H9 (cell line): ENCODE results near the gene TRPV6. TPM values are rescaled to one million over a fixed set of nuclear protein-coding genes. Genes with fewer than 3 reads are reported as not detected.

ENCODE experiments used
- DNase-seq: peaks from one replicate; pipeline ENCODE4 v3.0.0-alpha.2; 2017
- H2AFZ ChIP-seq: one replicate; pipeline ENCODE4 v1.6.1; 2013; ENCODE audit warnings: mild to moderate bottlenecking, low read length, control low read depth, moderate library complexity
- H2AK5ac ChIP-seq: 2 replicates; pipeline ENCODE4 v1.6.1; 2013; ENCODE audit warnings: low read length, control low read depth, mixed read lengths; ENCODE audit not compliant: insufficient read length
- H2BK120ac ChIP-seq: one replicate; pipeline ENCODE4 v1.6.1; 2013; ENCODE audit warnings: low read depth, mild to moderate bottlenecking, low read length, control low read depth, inconsistent platforms; ENCODE audit not compliant: poor library complexity, severe bottlenecking
- H2BK12ac ChIP-seq: 2 replicates; pipeline ENCODE4 v1.6.1; 2013; ENCODE audit warnings: low read length, control low read depth, mixed read lengths, low read depth; ENCODE audit not compliant: insufficient read length
- H2BK15ac ChIP-seq: 2 replicates; pipeline ENCODE4 v1.6.1; 2013; ENCODE audit warnings: low read depth, low read length, control low read depth
- H2BK20ac ChIP-seq: one replicate; pipeline ENCODE4 v1.6.1; 2013; ENCODE audit warnings: low read depth, mild to moderate bottlenecking, low read length, control low read depth, inconsistent platforms; ENCODE audit not compliant: poor library complexity, severe bottlenecking
- H2BK5ac ChIP-seq: 2 replicates; pipeline ENCODE4 v1.6.1; 2013; ENCODE audit warnings: low read length, control low read depth, mixed read lengths; ENCODE audit not compliant: insufficient read length
- H3K14ac ChIP-seq: 2 replicates; pipeline ENCODE4 v1.6.1; 2013; ENCODE audit warnings: low read length, control low read depth; ENCODE audit not compliant: insufficient read depth
- H3K18ac ChIP-seq: 2 replicates; pipeline ENCODE4 v1.6.1; 2013; ENCODE audit warnings: low read depth, mild to moderate bottlenecking, mixed read lengths, low read length, control low read depth; ENCODE audit not compliant: insufficient read length
- H3K23ac ChIP-seq: 2 replicates; pipeline ENCODE4 v1.6.1; 2013; ENCODE audit warnings: low read length, control low read depth, mixed read lengths, low read depth; ENCODE audit not compliant: insufficient read length
- H3K23me2 ChIP-seq: 2 replicates; pipeline ENCODE4 v1.6.1; 2013; ENCODE audit warnings: low read depth, mild to moderate bottlenecking, mixed read lengths, low read length, control low read depth; ENCODE audit not compliant: insufficient read length, poor library complexity, severe bottlenecking
- H3K27ac ChIP-seq: 2 replicates; pipeline ENCODE4 v1.5.1; 2013; ENCODE audit warnings: low read length, control low read depth, mixed read lengths, low read depth; ENCODE audit not compliant: insufficient read length
- H3K27me3 ChIP-seq: 2 replicates; pipeline ENCODE4 v1.6.1; 2013; ENCODE audit warnings: low read length, control low read depth, inconsistent platforms; ENCODE audit not compliant: insufficient read depth
- H3K4ac ChIP-seq: 2 replicates; pipeline ENCODE4 v1.6.1; 2013; ENCODE audit warnings: low read depth, mild to moderate bottlenecking, control low read depth, inconsistent platforms, low read length, moderate library complexity
- H3K4me1 ChIP-seq: 2 replicates; pipeline ENCODE4 v1.6.1; 2013; ENCODE audit warnings: low read length, control low read depth, inconsistent platforms; ENCODE audit not compliant: insufficient read depth
- H3K4me2 ChIP-seq: 2 replicates; pipeline ENCODE4 v1.6.1; 2013; ENCODE audit warnings: low read length, control low read depth, mixed read lengths; ENCODE audit not compliant: insufficient read length, insufficient read depth
- H3K56ac ChIP-seq: 2 replicates; pipeline ENCODE4 v1.6.1; 2013; ENCODE audit warnings: low read depth, mild to moderate bottlenecking, mixed read lengths, low read length, control low read depth; ENCODE audit not compliant: insufficient read length
- H3K79me1 ChIP-seq: 2 replicates; pipeline ENCODE4 v1.6.1; 2013; ENCODE audit warnings: low read depth, mild to moderate bottlenecking, moderate library complexity, low read length, control low read depth, inconsistent platforms; ENCODE audit not compliant: insufficient read depth, poor library complexity, severe bottlenecking
- H3K79me2 ChIP-seq: 2 replicates; pipeline ENCODE4 v1.6.1; 2013; ENCODE audit warnings: low read length, control low read depth, inconsistent platforms; ENCODE audit not compliant: insufficient read depth
- H3K9ac ChIP-seq: 2 replicates; pipeline ENCODE4 v1.6.1; 2013; ENCODE audit warnings: low read length, control low read depth, mixed read lengths; ENCODE audit not compliant: insufficient read length; ENCODE audit errors: extremely low read depth
- H3K9me3 ChIP-seq: one replicate; pipeline ENCODE4 v1.6.1; 2013; ENCODE audit warnings: low read depth, low read length, inconsistent platforms; ENCODE audit not compliant: control insufficient read depth
- H3T11ph ChIP-seq: one replicate; pipeline ENCODE4 v1.6.1; 2013; ENCODE audit warnings: mild to moderate bottlenecking, low read length, control low read depth, inconsistent platforms
- H4K20me1 ChIP-seq: one replicate; pipeline ENCODE4 v1.6.1; 2013; ENCODE audit not compliant: control insufficient read depth, insufficient read length, insufficient read depth
- H4K5ac ChIP-seq: 2 replicates; pipeline ENCODE4 v1.6.1; 2013; ENCODE audit warnings: low read depth, mild to moderate bottlenecking, mixed read lengths, low read length, control low read depth; ENCODE audit not compliant: insufficient read length
- H4K8ac ChIP-seq: replicated peaks from 2 replicates; pipeline ENCODE4 v1.6.1; 2013; ENCODE audit warnings: low read length, control low read depth, mixed read lengths, low read depth; ENCODE audit not compliant: insufficient read length
- H4K91ac ChIP-seq: 2 replicates; pipeline ENCODE4 v1.6.1; 2013; ENCODE audit warnings: low read depth, mild to moderate bottlenecking, moderate library complexity, mixed read lengths, low read length, control low read depth; ENCODE audit not compliant: insufficient read length
- H3K27ac Mint-ChIP-seq, 3 experiments: 2 replicates in 2 of 3; 3 replicates in 1 of 3; pipeline ENCODE4 v1.8.0; 2020 to 2021; ENCODE audit warnings: mixed read lengths in 3 of 3, mild to moderate bottlenecking in 1 of 3, moderate library complexity in 1 of 3
- H3K27me3 Mint-ChIP-seq: 2 replicates; pipeline ENCODE4 v1.8.0; 2021; ENCODE audit warnings: low read depth, mild to moderate bottlenecking, moderate library complexity, mixed read lengths
- H3K36me3 Mint-ChIP-seq, 3 experiments: 2 replicates in 2 of 3; 3 replicates in 1 of 3; pipeline ENCODE4 v1.8.0; 2020 to 2021; ENCODE audit warnings: low read depth in 3 of 3, mixed read lengths in 3 of 3; ENCODE audit not compliant: insufficient read depth in 1 of 3
- H3K4me1 Mint-ChIP-seq, 2 experiments: 2 replicates each; pipeline ENCODE4 v1.8.0; 2020; ENCODE audit warnings: mixed read lengths in 2 of 2
- H3K4me3 Mint-ChIP-seq, 2 experiments: 2 replicates in 1 of 2; 3 replicates in 1 of 2; pipeline ENCODE4 v1.8.0; 2020 to 2021; ENCODE audit warnings: mild to moderate bottlenecking in 2 of 2, mixed read lengths in 2 of 2, moderate library complexity in 1 of 2
- H3K9me3 Mint-ChIP-seq, 2 experiments: 2 replicates in 1 of 2; 3 replicates in 1 of 2; pipeline ENCODE4 v1.8.0; 2020; ENCODE audit warnings: mild to moderate bottlenecking in 2 of 2, mixed read lengths in 2 of 2, moderate library complexity in 1 of 2
- WGBS: extraction: QIAGEN DNeasy Blood & Tissue Kit; methylation state at CpG from one replicate; pipeline ENCODE4 v1.1.7; 2013; ENCODE audit warnings: missing lambda C conversion rate, low lambda C conversion rate, mixed read lengths; ENCODE audit not compliant: insufficient read length; ENCODE audit errors: extremely low coverage; 5-methylcytosine and 5-hydroxymethylcytosine counted together
- total RNA-seq: library from RNA; stranded (reverse); gene quantifications from 2 replicates; pipeline ENCODE4 v1.2.1, GENCODE V29; 2021
- TF ChIP-seq, protein P1 (sequence below): fragments of 200-600 bp; sonication (generic); conservative IDR thresholded peaks from 3 replicates; pipeline ENCODE4 v1.8.0; 2021; ENCODE audit warnings: antibody characterized with exemption, mild to moderate bottlenecking

TRPV6 gene
- total RNA-seq, 1 experiment from 2014 or later, result 0.61 TPM

DNA sequence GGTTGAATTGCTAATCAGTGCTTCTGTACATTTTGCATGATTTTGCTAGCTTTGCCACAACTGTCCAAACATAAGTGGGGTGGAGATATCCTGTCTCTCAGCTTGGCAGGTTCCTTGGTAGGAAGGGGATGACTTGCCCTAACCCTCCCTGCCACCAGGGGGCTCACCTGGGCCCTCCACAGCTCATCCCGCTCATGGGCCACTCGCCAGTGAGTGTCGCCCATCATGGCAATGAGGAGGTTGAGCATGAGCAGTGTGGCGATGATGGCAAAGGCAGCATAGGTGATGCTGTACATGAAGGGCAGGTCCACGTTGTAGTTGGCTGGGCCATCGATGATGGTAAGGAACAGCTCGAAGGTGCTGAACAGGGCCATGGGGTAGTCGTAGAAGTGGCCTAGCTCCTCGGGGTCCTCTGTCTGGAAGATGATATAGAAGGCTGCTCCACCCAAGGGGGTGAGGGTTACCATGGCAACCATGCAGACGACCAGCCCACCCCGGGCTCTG is 12.2 kb downstream of the TRPV6 start:
- no peak overlapping the region for H4K91ac ChIP-seq
- H3K9me3 ChIP-seq, result no peaks in the 10 kb centered on the region
- no peaks in the 10 kb centered on the region for H3K4me1 ChIP-seq
- H3T11ph ChIP-seq, result no peak overlapping the region
- no peak overlapping the region for H3K4me2 ChIP-seq
- TF ChIP-seq, protein P1, sequence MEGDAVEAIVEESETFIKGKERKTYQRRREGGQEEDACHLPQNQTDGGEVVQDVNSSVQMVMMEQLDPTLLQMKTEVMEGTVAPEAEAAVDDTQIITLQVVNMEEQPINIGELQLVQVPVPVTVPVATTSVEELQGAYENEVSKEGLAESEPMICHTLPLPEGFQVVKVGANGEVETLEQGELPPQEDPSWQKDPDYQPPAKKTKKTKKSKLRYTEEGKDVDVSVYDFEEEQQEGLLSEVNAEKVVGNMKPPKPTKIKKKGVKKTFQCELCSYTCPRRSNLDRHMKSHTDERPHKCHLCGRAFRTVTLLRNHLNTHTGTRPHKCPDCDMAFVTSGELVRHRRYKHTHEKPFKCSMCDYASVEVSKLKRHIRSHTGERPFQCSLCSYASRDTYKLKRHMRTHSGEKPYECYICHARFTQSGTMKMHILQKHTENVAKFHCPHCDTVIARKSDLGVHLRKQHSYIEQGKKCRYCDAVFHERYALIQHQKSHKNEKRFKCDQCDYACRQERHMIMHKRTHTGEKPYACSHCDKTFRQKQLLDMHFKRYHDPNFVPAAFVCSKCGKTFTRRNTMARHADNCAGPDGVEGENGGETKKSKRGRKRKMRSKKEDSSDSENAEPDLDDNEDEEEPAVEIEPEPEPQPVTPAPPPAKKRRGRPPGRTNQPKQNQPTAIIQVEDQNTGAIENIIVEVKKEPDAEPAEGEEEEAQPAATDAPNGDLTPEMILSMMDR, result peak; percentile 85
- no peak overlapping the region for H2AK5ac ChIP-seq
- H2BK5ac ChIP-seq, result no peak overlapping the region
- H3K27me3 Mint-ChIP-seq, result peaks cover 5% of the 10 kb centered on the region
- no peak overlapping the region for H3K4me3 Mint-ChIP-seq
- no peak overlapping the region for H3K4ac ChIP-seq
- H3K9me3 Mint-ChIP-seq, result peaks cover 0 to 9% of the 10 kb centered on the region in 2 experiments; a peak in 2 of 5 replicates
- peak; percentile 70 for DNase-seq
- no peak overlapping the region for H3K18ac ChIP-seq
- H4K8ac ChIP-seq, result no peak overlapping the region
- no peak overlapping the region for H3K27ac Mint-ChIP-seq
- no peaks in the 10 kb centered on the region for H3K4me1 Mint-ChIP-seq
- H3K23me2 ChIP-seq, result no peaks in the 10 kb centered on the region
- no peak overlapping the region for H2BK120ac ChIP-seq
- no peak overlapping the region for H3K27ac ChIP-seq
- H3K36me3 Mint-ChIP-seq, result peaks cover 0 to 22% (median 11%) of the 10 kb centered on the region in 3 experiments; a peak in 5 of 7 replicates
- H2BK12ac ChIP-seq, result no peak overlapping the region
- no peak overlapping the region for H2BK20ac ChIP-seq
- H3K14ac ChIP-seq, result no peak overlapping the region
- no peaks in the 10 kb centered on the region for H3K27me3 ChIP-seq
- no peak overlapping the region for H2BK15ac ChIP-seq
- H2AFZ ChIP-seq, result no peak overlapping the region
- no peaks in the 10 kb centered on the region for H4K20me1 ChIP-seq
- no peaks in the 10 kb centered on the region for H3K79me1 ChIP-seq
- WGBS, result no CpG with 5 or more reads among the region's 11 CpGs
- no peak overlapping the region for H4K5ac ChIP-seq
- no peak overlapping the region for H3K9ac ChIP-seq
- no peak overlapping the region for H3K56ac ChIP-seq
- no peak overlapping the region for H3K23ac ChIP-seq
- no peaks in the 10 kb centered on the region for H3K79me2 ChIP-seq
